SU-DHL-6 (cell line): ENCODE data around the gene PLPP6.

Source experiments
- EZH2phosphoT487 ChIP-seq: fragments of 200-600 bp; sonication (generic), shearing (Covaris generic); conservative IDR thresholded peaks from 2 replicates; pipeline ENCODE4 v1.6.1; 2018; ENCODE audit warnings: mild to moderate bottlenecking, antibody characterized with exemption, low read length, moderate library complexity, mixed read lengths
- TF ChIP-seq, protein P1 (sequence below): fragments of 200-600 bp; sonication (generic); IDR thresholded peaks from one replicate; pipeline ENCODE4 v1.5.1; 2017; ENCODE audit warnings: antibody characterized with exemption, mild to moderate bottlenecking, low read length, moderate library complexity; ENCODE audit not compliant: insufficient read depth, poor library complexity, severe bottlenecking

DNA sequence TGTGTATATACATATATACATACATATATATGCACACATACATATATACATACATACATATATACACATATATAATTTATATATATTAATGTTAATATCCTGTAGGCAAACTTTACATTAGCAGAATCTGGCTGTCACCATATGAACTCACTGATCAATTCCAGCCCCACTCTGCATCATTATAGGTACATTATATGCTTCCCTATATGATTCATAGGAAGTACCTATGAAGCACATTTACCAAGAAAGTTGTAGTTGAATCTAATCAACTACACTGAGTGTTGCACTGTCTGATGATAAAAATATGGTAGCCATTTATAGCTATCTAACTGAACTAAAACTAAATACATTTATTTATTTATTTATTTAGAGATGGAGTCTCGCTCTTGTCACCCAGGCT is 9.6 kb downstream of the PLPP6 start:
- TF ChIP-seq EZH2phosphoT487 = no peak
- TF ChIP-seq, protein P1, sequence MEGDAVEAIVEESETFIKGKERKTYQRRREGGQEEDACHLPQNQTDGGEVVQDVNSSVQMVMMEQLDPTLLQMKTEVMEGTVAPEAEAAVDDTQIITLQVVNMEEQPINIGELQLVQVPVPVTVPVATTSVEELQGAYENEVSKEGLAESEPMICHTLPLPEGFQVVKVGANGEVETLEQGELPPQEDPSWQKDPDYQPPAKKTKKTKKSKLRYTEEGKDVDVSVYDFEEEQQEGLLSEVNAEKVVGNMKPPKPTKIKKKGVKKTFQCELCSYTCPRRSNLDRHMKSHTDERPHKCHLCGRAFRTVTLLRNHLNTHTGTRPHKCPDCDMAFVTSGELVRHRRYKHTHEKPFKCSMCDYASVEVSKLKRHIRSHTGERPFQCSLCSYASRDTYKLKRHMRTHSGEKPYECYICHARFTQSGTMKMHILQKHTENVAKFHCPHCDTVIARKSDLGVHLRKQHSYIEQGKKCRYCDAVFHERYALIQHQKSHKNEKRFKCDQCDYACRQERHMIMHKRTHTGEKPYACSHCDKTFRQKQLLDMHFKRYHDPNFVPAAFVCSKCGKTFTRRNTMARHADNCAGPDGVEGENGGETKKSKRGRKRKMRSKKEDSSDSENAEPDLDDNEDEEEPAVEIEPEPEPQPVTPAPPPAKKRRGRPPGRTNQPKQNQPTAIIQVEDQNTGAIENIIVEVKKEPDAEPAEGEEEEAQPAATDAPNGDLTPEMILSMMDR = no peak
